ENCODE results near the gene NUP93.

NUP93 gene

DNA sequence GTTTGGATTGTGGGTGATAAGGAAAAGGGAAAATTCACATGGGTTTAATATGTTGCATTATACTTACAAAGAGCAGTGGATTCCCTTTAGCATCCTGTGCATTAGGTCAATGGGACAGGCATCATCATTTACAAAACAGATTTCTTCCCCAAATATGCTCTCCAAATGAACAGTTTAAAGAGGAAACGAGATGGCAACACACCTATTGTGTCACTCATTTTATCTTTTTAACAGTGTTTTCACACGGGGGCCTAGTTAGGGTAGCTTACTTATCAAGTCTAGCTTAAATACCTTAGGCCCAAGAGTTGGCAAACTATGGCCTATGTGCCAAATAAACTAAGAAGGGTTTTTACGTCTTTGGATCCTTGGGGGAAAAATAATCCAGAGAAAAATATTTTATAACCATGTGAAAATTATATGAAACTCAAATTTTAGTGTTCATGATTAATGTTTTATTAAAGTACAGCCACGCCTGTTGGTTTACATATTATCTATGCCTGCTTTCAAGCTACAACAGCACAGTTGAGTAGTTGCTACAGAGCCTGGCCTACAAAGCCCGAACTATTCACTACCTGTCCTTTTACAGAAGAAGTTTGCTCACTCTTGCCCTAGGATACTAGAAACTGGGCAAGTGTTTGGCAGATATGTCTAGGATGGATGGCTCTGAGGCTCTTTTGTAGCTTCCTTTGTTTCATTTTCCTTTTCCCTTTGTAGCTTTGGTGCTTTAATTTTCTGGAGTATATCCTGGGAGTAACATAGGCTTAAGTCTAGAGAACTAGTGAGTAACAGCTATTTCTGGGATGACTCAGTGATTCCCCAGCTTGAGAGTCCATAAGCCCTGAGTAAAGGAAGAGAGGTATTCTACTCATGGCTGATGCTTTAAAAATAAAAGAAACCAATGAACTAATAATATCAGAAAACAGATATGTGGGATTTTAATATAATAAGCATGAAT, 12.4 kb downstream of the NUP93 start:
- no peak for DNase-seq (ENCODE audit: low read depth in 2 of 2)

DNA sequence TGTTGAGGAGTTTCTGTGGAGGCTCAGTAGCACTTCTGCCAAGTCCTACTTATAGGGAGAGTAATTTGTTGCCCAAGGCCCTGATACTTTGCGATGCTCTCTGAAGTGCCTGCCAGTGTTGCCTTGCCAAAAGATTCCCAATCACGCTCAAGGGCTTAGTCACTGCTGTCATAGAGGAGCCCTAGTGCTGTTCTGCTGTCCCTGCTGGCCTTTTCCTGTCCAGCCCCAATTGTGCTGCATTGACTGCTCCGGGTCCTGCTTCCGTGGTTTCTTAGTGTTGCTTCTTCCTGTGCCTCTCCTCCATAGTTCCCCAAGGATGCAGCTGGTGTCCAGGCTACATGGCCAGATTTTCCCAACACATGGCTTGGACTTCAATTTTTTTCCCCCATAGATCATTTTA, 13.9 kb downstream of the NUP93 start:
- no peak for DNase-seq (ENCODE audit: low read depth in 2 of 2)

DNA sequence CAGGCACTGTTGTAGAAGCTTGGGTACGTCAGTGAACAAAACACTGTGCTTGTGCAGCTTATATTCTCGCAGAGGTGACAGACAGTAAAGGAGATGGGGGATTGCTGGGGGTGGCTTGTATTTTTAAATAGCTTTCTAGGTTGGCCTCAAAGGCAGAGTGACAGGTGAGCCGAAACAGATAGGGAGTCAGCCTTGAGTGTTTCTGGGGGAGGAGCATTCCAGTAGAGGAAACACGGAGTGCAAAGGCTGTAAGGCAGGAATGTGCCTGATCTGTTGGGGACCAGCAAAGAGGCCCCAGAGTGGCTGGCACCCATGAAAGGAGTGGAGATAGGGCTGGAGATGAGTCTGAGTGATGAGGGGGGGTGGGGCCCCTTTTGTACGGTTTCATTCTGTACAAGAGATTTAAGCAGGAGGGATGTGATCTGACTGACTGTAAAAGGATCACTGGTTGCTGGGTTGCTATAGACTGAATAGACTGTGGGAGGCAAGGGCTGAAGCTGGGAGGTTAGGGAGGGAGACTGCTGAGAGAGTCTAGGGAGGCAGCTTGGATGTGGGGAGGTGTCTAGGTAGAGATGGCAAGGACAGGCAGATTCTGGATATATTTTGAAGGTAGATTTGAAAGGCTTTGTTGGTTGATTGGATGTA, 15.2 kb downstream of the NUP93 start:
- no peak for DNase-seq (ENCODE audit: low read depth in 2 of 2)

DNA sequence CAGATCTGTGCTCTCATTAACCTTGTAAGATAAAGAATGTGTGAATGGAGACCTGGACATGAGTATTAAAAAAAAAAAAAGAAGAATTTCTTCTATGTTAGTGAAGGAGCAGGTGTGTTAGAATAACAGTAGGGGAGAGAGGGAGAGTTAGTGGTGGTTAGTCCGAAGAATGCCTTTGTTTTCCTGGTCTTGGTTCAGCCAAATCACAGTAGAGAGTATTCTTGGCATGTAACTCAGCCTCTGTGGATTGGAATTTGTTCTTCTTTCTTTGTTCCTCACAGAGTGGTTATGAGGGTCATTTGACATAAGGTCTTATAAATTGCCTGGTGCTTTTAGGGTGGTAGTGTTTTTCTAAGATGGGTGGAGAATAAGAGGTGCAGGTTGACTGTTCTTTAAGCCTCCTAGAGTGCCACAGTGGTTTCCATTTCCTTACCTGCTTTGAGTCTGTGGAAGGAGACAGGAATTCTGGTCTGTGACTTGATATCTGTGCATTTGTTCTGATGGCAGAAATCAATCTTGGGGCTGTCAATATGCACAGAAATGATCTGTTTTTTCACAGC, 17.6 kb downstream of the NUP93 start:
- DNase-seq (ENCODE audit: low read depth in 2 of 2) = no peak

DNA sequence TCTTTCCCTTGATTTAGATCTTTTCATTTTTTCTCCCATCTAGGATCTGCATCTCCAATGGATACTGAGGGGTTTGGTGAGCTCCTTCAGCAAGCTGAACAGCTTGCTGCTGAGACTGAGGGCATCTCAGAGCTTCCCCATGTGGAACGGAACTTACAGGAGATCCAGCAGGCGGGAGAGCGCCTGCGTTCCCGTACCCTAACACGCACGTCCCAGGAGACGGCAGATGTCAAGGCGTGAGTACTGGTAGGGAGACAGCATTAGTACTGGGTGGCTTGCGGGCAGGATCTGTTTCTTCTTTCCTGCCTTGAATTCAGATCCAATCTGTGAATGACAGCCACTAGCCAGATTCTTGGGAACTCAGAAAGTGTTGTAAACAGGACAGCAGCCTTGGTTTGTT, 18.3 kb downstream of the NUP93 start:
- no peak for DNase-seq (ENCODE audit: low read depth in 2 of 2)

DNA sequence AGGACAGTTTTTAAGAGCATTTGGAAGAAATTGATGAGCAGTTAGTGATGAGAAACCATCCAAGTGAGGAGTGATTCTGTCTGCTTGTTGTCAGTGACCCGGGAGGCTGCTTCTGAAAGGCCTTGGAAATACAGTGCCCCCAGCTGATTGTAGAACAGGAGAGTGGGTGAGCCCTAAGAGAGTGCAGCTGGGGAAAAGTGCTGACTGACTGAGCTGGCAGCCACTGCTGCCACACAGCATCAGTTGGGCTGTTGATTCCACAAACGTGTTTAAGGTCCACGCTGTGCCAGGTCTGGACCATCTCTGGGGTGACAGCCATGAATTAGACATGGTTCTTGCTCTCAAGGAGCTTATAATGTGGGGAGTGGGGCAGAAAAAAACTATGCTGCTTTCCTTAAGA, 18.9 kb downstream of the NUP93 start:
- DNase-seq (ENCODE audit: low read depth in 2 of 2) = no peak

DNA sequence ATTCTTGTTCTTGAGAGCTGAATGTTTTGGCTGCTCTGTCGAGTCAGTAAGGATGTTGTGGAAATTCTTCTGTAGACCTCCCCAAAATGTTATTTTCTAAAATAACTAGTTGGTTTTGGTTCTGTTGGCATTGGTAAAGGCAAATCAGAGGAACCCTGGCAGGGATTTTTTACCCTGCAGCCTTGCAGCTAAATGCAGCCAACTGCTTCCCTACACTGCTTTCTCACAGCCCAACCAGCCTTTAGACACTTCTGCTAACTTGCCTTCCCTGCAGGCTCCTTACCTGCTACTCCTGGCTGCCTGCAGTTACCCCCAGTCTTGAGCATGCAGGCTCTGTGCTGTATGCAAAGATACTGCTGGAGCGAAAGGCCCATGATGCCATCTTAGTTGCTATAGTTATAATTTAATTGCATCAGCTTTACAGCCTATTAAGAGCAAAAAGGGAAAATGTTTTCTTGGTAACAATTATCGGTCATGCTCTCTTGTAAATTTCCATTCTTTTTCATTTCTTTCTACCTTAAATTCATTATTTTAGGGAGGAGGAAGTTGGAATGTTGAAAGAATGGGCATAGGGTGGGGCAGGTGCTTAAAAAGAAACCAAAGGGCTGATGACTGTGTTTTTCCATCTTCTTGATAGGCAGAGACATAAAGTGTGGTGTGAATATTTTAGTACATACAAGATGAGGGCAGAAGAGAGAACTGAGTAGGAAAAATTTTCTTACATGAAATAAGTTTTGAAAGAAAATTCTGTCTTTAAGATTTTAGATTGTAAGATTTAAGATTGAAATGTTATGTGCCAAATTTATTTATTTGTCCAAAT, 20.0 kb downstream of the NUP93 start:
- DNase-seq (ENCODE audit: low read depth in 2 of 2) = no peak

DNA sequence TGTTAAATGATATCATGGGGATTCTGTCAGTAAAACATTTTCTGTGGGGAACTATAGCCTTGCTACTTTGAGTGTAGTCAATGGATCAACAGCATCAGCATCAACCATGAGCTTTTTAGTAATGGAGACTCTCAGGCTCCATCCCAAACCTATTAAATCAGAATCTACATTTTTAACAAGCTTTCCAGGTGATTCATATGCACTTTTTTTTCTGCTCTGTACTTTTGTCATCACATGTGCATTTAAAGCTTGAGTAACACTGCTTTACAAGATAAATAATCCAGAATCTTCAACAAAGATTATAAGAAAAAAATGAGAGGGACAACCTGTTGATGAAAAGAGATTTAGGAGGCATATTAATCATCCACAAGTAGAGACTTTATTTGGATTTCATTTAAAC, 23.5 kb downstream of the NUP93 start:
- no peak for DNase-seq (ENCODE audit: low read depth in 2 of 2)

DNA sequence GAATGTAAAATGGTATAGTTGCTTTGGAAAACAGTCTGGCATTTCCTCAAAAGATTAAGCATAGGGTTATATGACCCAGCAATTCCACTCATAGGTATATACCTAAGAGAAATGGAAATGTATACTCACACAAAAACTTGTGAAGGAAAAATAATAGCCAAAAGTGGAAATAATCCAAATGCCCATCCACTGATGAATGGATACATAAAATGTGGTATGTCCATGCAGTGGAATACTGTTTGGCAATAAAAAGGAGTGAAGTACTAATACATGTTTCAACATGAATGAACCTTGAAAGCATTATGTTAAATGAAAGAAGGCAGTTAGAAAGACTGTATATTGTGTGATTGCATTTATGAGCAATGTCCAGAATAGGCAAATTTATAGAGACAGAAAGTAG, 25.1 kb downstream of the NUP93 start:
- no peak for DNase-seq (ENCODE audit: low read depth in 2 of 2)

DNA sequence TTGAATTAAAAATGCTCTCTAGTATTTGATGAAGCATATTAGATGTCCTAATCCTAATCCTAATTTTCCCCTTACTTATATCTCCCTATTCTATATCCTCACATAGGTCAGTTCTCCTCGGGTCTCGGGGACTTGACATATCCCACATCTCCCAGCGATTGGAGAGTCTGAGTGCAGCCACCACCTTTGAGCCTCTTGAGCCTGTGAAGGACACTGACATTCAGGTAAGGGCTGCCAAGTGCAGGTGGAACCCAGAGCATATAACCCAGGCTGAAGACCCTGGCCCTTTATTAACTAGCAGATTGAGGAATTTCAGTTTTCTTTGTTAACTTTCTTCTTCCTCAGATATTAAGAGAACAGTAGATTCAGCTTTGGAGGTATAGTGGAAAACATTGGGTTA, 28.5 kb downstream of the NUP93 start:
- DNase-seq (ENCODE audit: low read depth in 2 of 2) = no peak

DNA sequence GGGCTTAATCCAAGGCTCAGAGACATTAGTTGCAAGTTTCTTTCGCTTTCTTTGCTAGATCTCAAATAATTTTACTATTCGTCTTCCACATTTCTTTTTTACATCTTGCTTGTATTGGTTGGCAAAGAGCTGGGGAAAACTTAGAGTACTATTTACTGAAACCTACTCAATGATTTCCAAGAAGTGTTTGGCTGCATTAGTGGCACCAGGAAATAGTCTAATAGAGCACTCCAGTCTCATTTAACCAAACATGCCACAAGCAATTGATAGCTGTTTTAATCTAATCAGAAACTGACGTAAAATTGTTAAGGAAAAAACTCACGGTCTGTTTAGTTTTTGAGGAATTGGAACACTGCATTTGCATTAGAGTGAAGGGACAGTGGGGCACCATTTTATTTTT, 29.0 kb downstream of the NUP93 start:
- no peak for DNase-seq (ENCODE audit: low read depth in 2 of 2)

DNA sequence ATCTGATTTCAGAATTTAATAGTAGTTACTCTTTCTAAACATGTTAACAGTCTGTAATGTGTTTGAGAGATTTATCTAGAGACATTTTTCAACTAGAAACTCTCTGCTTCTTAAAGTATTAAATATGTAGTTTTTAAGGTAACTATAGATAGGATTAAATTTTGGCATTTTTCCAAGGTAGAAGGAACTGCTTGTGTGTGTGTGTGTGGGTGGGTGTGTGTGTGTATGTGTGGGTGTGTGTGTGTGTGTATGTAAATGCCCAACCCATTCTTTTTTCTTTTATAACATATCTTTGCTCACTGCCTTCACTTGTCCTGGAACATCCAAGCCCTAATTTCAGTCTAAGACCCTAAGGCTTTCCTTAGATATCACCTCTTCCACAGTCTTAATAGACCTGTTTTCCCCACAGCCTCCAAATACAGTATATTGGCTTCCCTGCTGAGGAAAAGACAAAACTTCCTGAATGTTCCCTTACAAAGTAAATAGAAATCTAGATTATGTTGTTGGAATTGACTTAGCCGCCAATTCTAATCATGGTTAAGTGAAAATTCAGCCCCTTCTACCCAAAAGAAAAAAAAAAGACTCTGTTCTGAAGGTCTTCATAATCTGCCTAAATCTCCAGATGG, 33.5 kb downstream of the NUP93 start:
- DNase-seq (ENCODE audit: low read depth in 2 of 2) = no peak

DNA sequence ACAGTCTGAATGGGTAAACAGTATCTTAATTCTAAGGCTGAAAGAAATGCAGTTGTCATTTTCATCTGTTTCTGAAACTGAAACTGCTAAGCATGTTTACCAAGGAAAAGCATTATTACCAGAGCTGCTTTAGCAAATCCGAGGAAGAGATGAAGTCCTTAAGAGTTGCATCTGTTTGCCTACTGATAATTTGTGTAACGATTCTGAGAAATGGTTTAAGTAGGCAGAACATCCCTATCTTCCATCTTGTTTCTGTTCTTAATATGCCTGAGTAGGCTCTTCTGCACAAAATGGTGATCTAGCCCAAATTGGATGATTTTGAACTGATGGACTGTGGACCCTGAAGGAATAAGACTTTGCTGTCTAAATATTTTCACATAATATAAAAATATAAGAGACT, 34.9 kb downstream of the NUP93 start:
- DNase-seq (ENCODE audit: low read depth in 2 of 2) = no peak

DNA sequence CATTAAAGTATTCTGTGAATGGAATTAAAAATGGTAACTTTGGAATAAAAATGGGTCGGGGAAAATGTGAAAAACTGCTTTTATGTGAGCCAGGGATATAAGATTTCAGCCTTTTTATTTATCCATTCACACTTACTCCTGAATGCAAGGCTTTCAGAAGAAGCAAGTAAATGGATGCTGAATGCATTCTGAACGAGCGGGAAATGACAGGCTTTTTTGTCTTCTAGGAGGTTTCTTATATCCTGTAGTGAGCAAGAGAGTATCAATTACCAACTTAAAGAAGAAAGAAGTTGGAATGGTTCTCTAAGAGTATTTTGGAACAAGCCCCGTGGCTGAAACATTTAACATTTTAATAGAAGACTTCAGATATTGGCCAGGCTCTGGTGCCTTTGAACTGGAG, 36.0 kb downstream of the NUP93 start:
- no peak for DNase-seq (ENCODE audit: low read depth in 2 of 2)

DNA sequence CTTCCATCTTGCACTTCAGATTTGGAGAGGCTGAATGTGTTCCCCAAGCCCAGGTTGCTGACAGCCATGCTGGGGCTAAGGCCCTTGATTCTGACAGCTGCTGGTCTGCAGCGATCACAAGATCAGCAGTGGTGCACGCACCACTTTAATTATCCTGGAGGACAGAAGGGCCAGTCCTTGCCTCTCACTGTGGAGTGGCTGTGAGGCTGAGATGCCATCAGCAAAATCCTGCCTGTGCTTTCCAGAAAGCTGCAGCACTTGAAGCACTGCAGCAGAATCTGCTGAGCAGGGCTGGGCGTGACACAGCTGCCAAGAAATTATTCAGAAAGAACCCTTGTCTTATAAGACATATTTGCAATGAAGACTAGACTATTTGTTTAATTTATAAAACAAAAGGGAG, 37.1 kb downstream of the NUP93 start:
- DNase-seq (ENCODE audit: low read depth in 2 of 2) = no peak

DNA sequence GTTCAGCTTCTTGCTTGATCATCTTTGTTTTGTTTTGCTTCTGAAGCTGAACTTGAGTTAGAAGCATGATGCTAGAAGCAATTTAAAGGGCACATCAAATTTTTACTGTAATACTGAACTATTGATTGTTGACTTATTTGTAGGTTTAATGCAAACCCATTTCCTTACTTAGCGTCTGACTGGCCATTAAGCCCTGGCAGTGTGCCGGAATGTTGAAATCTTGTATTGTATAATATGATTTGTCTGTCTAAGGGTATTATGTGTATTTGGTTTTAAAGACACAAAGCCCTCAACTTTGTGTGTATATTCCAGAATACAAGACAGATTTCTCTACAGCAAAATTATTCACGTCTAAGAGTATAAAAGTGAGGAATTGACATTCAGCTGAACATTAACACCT, 39.7 kb downstream of the NUP93 start:
- no peak for DNase-seq (ENCODE audit: low read depth in 2 of 2)

DNA sequence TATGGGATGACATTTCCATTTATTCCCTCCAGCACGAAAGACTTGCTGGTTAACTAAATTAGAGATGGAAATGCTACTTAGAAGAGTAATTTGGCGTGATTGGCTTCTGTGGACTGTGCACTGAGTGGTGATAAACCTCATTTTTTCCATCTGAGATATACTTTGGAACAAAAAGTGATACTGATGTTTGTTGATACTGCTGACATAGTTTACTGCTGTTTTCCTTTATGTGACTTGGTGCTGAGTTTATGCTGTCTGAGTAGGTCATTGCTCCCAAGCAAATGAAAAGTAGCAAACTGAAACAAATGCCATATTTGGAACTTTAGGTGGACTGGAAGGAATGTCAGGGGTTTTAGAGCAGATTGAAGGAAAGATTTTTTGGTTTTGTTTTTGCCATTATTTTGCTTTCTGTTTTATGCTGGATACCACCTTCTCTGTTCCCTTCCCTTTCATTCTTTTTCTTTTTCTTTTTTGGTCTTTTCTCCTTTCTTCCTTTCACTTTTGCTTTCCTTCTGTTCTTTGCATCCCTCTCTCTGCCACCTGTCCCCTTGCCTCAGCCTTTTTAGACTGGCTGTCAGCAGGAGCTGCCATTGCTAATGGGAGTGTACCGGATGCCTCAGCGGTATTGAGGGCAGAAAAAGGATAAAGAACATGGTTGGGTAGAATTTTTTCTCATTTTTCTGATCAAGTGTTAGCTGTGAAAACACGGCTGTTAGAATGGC, 41.8 kb downstream of the NUP93 start:
- DNase-seq (ENCODE audit: low read depth in 2 of 2) = no peak

DNA sequence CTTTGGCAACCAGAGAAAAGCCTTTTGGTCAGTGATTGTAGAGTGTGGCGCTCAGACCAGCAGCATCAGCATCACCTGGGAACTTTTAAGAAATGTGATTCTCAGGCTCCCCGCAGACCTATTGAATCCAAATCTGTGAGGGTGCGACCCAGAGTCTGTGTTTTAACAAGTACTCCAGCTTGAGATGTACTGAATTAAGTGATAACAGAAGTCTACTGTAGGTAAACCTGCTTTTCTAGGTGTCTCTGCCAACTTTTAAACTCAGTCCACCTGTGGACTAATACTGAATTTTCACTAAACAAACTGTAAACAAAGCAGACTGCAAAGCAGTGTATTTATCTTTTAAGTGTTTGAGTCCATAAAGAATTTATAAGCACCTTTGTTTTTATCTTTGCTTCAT, 43.6 kb downstream of the NUP93 start:
- no peak for DNase-seq (ENCODE audit: low read depth in 2 of 2)

DNA sequence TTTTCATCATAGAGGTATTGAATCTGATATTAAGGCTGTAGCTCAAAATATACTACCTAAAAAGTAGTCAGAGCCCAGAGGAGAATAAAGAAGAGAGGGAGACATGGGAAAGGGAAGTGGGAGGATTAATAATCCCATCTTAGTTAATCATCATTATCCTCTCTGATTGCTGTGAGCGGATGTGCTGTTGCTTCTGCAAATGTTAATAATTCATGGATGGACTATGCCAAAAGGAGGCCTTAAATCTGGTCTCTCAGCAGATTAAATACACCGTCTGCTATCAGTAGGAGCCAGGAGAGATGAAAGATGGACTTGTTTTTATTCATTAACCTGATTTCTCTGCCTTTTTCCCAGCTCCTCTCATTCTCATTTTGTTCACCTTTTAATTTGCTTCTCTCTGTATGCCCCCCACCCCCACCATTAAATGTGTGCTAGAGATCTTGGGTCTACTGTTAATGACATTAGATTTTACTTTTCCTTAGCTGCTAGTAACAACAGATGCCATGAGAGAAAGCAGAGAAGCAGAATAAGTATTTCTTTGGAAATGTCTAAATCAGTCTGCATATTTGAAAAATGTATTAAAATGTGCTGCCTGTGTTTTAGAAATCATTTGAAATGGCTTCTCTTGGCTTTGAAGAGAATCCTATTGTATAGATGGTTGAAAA, 44.2 kb downstream of the NUP93 start:
- no peak for DNase-seq (ENCODE audit: low read depth in 2 of 2)

DNA sequence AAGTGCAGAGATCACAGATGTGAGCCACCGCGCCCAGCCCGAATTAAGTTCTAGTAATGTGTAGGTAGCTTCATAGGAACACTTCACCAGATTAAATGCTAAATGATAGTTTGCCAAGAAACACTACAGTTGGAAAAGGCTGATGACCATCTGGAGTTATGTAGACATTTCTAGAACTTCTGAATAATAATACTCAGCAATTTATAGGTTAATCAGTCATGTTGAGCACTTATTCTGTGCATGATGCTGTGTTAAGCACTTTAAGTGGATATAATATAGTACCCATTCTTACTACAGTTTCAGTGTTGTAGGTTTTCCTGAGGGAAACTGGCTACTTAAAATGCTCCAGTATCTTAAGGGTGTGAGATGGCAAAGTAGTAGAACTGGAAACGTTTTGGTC, 45.2 kb downstream of the NUP93 start:
- DNase-seq (ENCODE audit: low read depth in 2 of 2) = no peak

DNA sequence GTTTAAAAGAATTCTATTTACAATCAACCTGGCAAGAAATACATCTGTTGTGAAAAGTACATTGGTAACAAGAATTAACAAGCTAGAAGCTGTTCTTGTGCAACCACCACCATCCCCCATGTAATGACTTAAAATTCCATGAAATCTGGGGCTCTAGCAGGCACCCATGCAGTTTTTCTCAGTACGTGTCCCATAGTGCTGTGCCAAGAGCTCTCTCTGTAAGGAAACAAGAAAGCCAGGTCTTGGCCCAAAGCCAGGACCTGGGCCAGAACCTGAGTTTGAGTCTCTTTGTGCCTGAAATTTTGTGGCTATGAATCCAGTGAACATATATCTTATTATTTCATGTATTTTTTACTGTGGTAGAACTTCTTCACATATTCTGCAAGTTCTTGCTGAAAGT, 46.6 kb downstream of the NUP93 start:
- no peak for DNase-seq (ENCODE audit: low read depth in 2 of 2)
